OCI-LY7 (cell line): ENCODE measurements around the gene L3MBTL3. TPM values are rescaled to one million over a fixed set of nuclear protein-coding genes. Genes with fewer than 3 reads are reported as not detected.

Experiments used
- BruUV-seq: library from RNA; stranded (reverse); fragments of 400-500 nt; replicated peaks from 2 replicates; lab custom pipeline; 2021; lab: Mats Ljungman, UMichigan
- CTCF ChIA-PET: fragments of 300-600 bp; sonication (Branson Sonifier 250); formaldehyde crosslinking; loops from one replicate; lab custom pipeline; 2022; ENCODE audit warnings: antibody characterized with exemption; ENCODE audit not compliant: unreplicated experiment; lab: Charles Lee
- POLR2A ChIA-PET: fragments of 300-600 bp; sonication (Branson Sonifier 250); formaldehyde crosslinking; loops from one replicate; lab custom pipeline; 2022; ENCODE audit warnings: antibody characterized with exemption; lab: Charles Lee
- DNase-seq: peaks from one replicate; pipeline ENCODE4 v3.0.0-alpha.2; 2015; ENCODE audit warnings: low spot score
- H2AFZ ChIP-seq: fragments of 200-600 bp; sonication (generic), shearing (Covaris generic); 2 replicates; pipeline ENCODE4 v1.6.1; 2014; ENCODE audit warnings: mild to moderate bottlenecking, antibody characterized with exemption, low read length, moderate library complexity
- H3K27ac ChIP-seq: fragments of 200-600 bp; sonication (generic); 2 replicates; pipeline ENCODE4 v1.5.1; 2014; ENCODE audit warnings: mixed run types, low read depth, mild to moderate bottlenecking, moderate library complexity, low read length, inconsistent platforms; ENCODE audit not compliant: poor library complexity, severe bottlenecking
- H3K36me3 ChIP-seq: fragments of 200-600 bp; sonication (generic); 2 replicates; pipeline ENCODE4 v1.6.1; 2014; ENCODE audit warnings: mild to moderate bottlenecking, antibody characterized with exemption, low read length, moderate library complexity, mixed read lengths; ENCODE audit not compliant: insufficient read depth
- H3K4me1 ChIP-seq: fragments of 200-600 bp; sonication (generic); 2 replicates; pipeline ENCODE4 v1.5.1; 2014; ENCODE audit warnings: mild to moderate bottlenecking, low read length; ENCODE audit not compliant: insufficient read depth, poor library complexity, severe bottlenecking
- H3K4me2 ChIP-seq: fragments of 200-600 bp; sonication (generic); 2 replicates; pipeline ENCODE4 v1.6.1; 2014; ENCODE audit warnings: mild to moderate bottlenecking, low read length
- H3K4me3 ChIP-seq: fragments of 200-600 bp; sonication (generic); 2 replicates; pipeline ENCODE4 v1.5.1; 2014; ENCODE audit warnings: mild to moderate bottlenecking, low read depth, low read length; ENCODE audit not compliant: poor library complexity, severe bottlenecking
- H3K79me2 ChIP-seq: fragments of 200-600 bp; sonication (generic); 2 replicates; pipeline ENCODE4 v1.6.1; 2016; ENCODE audit warnings: low read depth, mild to moderate bottlenecking, low read length, moderate library complexity, mixed read lengths; ENCODE audit not compliant: insufficient read depth
- H3K9me2 ChIP-seq: fragments of 200-600 bp; sonication (generic); 2 replicates; pipeline ENCODE4 v1.6.1; 2016; ENCODE audit warnings: mild to moderate bottlenecking, low read length, mixed read lengths; ENCODE audit not compliant: insufficient read depth
- H3K9me3 ChIP-seq: fragments of 200-600 bp; sonication (generic); 2 replicates; pipeline ENCODE4 v1.6.1; 2014; ENCODE audit warnings: mild to moderate bottlenecking, mixed run types, low read length, mixed read lengths
- H4K20me1 ChIP-seq: fragments of 200-600 bp; sonication (generic); 2 replicates; pipeline ENCODE4 v1.6.1; 2014; ENCODE audit warnings: mild to moderate bottlenecking, antibody characterized with exemption, low read length, moderate library complexity, mixed read lengths; ENCODE audit not compliant: insufficient read depth
- CTCF ChIP-seq: fragments of 200-600 bp; sonication (generic); conservative IDR thresholded peaks from 2 replicates; pipeline ENCODE4 v1.5.1; 2014; ENCODE audit warnings: mild to moderate bottlenecking, antibody characterized with exemption, low read length, moderate library complexity, mixed read lengths
- EZH2phosphoT487 ChIP-seq: fragments of 200-600 bp; sonication (generic); IDR thresholded peaks from 2 replicates; pipeline ENCODE4 v1.6.1; 2018; ENCODE audit warnings: low read depth, borderline replicate concordance, mild to moderate bottlenecking, mixed run types, antibody characterized with exemption, low read length, moderate library complexity, mixed read lengths
- intact Hi-C: fragments of 100-400 bp; cut with micrococcal nuclease; formaldehyde crosslinking; loops from one replicate; pipeline ENCODE4 v1.10.0; 2022; ENCODE audit not compliant: unreplicated experiment
- total RNA-seq, 2 experiments: library from RNA; depleted of rRNA in 1 of 2; stranded (reverse); fragments of >200 nt in 1 of 2; shearing (Covaris generic) in 1 of 2; gene quantifications; 2 replicates each; pipeline ENCODE4 v1.2.3, GENCODE V29; 2014 to 2022

Gene L3MBTL3
- total RNA-seq, 2 experiments from 2014 or later: 7.9 to 11.0 TPM

GRCh38 chr6:129996387-129996786, 22.0 kb upstream of the L3MBTL3 start:
- no peak for TF ChIP-seq EZH2phosphoT487
- no peak for TF ChIP-seq CTCF
- no peaks in the 10 kb centered on the region for H4K20me1 ChIP-seq
- no peaks in the 10 kb centered on the region for H3K79me2 ChIP-seq
- DNase-seq: no peak
- CTCF ChIA-PET: no interaction called here
- no TSS peak for BruUV-seq
- H3K4me1 ChIP-seq: no peaks in the 10 kb centered on the region
- no peak overlapping the region for H3K4me3 ChIP-seq
- no peak overlapping the region for H3K4me2 ChIP-seq
- intact Hi-C loops: no loop called here
- no peak overlapping the region for H3K27ac ChIP-seq
- no peaks in the 10 kb centered on the region for H3K36me3 ChIP-seq
- no peak overlapping the region for H2AFZ ChIP-seq
- no peaks in the 10 kb centered on the region for H3K9me2 ChIP-seq
- no peaks in the 10 kb centered on the region for H3K9me3 ChIP-seq
- POLR2A ChIA-PET: interaction anchor here (0.6 kb wide), 1 partner anchor 476 kb away, joined by 3 read pairs; no protein-coding TSS in a partner anchor

- H3K9me2 ChIP-seq: no peaks in the 10 kb centered on the region
- H3K9me3 ChIP-seq: no peaks in the 10 kb centered on the region
- no peaks in the 10 kb centered on the region for H3K36me3 ChIP-seq
- POLR2A ChIA-PET: interaction anchor here (0.6 kb wide), 1 partner anchor 216 kb away, joined by 3 read pairs; no protein-coding TSS in a partner anchor
- intact Hi-C loops: no loop called here
- DNase-seq: no peak
- no peaks in the 10 kb centered on the region for H3K79me2 ChIP-seq
- no peak overlapping the region for H3K4me2 ChIP-seq
- TF ChIP-seq EZH2phosphoT487 (no peak), CTCF (no peak)
- no peaks in the 10 kb centered on the region for H4K20me1 ChIP-seq
- H3K27ac ChIP-seq: no peak overlapping the region
- BruUV-seq: no TSS peak
- H3K4me3 ChIP-seq: no peak overlapping the region
- CTCF ChIA-PET: no interaction called here
- no peak overlapping the region for H2AFZ ChIP-seq
- H3K4me1 ChIP-seq: no peaks in the 10 kb centered on the region
Observed at GRCh38 chr6:130000526-130001421, 17.6 kb upstream of the L3MBTL3 start.
